Thyroid gland (tissue), 4 donors: ENCODE results near the gene EPS15. TPM values are rescaled to one million over a fixed set of nuclear protein-coding genes. Genes with fewer than 3 reads are reported as not detected.
A peak's percentile ranks its signal among the peaks of the same experiment; 100 is the strongest.
"Not testable (repeated sequence)": the region's sequence is repeated elsewhere in the genome, so short reads cannot be mapped to it uniquely, and the experiment has no call there.

Experiments used
- DNase-seq, 2 donors: peaks; one replicate each; pipeline ENCODE4 v3.0.0-alpha.2; 2019
- H3K27ac ChIP-seq, 3 donors: fragments of 200-600 bp; sonication (generic); 1 replicate in 2 of 3; 2 replicates in 1 of 3; pipeline ENCODE4 v1.5.1; 2016 to 2019; ENCODE audit warnings: mild to moderate bottlenecking in 1 of 3, moderate library complexity in 1 of 3
- H3K27me3 ChIP-seq: fragments of 200-600 bp; sonication (generic); one replicate; pipeline ENCODE4 v1.5.1; 2019
- H3K36me3 ChIP-seq, 2 donors: fragments of 200-600 bp; sonication (generic); one replicate each; pipeline ENCODE4 v1.5.1; 2016 to 2019
- H3K4me1 ChIP-seq, 2 donors: fragments of 200-600 bp; sonication (generic); one replicate each; pipeline ENCODE4 v1.5.1; 2017 to 2019
- H3K4me3 ChIP-seq, 3 donors: fragments of 200-600 bp; sonication (generic); replicated peaks in 1 of 3; 1 replicate in 2 of 3; 2 replicates in 1 of 3; pipeline ENCODE4 v1.5.1; 2016; ENCODE audit warnings: mild to moderate bottlenecking in 1 of 3
- H3K9me3 ChIP-seq: fragments of 200-600 bp; sonication (generic); one replicate; pipeline ENCODE4 v1.5.1; 2017
- POLR2A ChIP-seq, 2 donors: fragments of 450-650 bp; IDR thresholded peaks; one replicate each; pipeline ENCODE4 v1.6.1; 2017; ENCODE audit warnings: antibody characterized with exemption in 2 of 2, mild to moderate bottlenecking in 2 of 2, moderate library complexity in 1 of 2
- WGBS, 2 donors: methylation state at CpG; one replicate each; pipeline ENCODE4 v1.1.5; 2017; 5-methylcytosine and 5-hydroxymethylcytosine counted together
- intact Hi-C: fragments of 100-400 bp; cut with DNase I; formaldehyde crosslinking; loops from one replicate; pipeline ENCODE4 v1.15.1; 2023
- total RNA-seq, 4 donors: library from RNA; depleted of rRNA; stranded (reverse); fragments of >200 nt; gene quantifications; one replicate each; pipeline ENCODE4 v1.2.3, GENCODE V29; 2016
- TF ChIP-seq, protein P1 (sequence below), 6 experiments: fragments of 200-600 bp in 3 of 6; fragments of 450-650 bp in 3 of 6; sonication (generic) in 3 of 6; IDR thresholded peaks; one replicate each; pipeline ENCODE4 v1.5.1; 2016 to 2019; ENCODE audit warnings: antibody characterized with exemption in 6 of 6, mild to moderate bottlenecking in 2 of 6, inconsistent platforms in 1 of 6, moderate library complexity in 1 of 6

Gene EPS15
- total RNA-seq, 4 donors from 2014 or later = 88.0 to 128 (median 102) TPM

DNA sequence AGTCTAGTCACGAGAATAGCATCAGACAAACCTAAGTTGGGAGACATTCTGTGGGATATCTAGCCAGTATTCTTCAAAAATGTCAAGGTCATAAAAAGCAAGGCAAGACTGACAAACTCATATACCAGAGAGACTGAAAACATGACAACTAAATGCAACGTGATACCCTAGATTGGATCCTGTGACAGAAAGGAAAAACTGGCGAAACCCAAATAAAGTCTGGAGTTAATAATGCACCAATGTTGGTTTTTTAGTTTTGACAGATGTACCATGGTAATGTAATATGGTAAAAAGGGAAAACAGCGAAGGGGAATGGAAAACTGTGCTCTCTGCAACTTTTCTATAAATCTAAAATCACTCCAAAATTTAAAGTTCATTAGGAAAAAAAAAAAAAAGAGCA, 64.5 kb downstream of the EPS15 start:
- DNase-seq = no peak
- TF ChIP-seq, protein P1, sequence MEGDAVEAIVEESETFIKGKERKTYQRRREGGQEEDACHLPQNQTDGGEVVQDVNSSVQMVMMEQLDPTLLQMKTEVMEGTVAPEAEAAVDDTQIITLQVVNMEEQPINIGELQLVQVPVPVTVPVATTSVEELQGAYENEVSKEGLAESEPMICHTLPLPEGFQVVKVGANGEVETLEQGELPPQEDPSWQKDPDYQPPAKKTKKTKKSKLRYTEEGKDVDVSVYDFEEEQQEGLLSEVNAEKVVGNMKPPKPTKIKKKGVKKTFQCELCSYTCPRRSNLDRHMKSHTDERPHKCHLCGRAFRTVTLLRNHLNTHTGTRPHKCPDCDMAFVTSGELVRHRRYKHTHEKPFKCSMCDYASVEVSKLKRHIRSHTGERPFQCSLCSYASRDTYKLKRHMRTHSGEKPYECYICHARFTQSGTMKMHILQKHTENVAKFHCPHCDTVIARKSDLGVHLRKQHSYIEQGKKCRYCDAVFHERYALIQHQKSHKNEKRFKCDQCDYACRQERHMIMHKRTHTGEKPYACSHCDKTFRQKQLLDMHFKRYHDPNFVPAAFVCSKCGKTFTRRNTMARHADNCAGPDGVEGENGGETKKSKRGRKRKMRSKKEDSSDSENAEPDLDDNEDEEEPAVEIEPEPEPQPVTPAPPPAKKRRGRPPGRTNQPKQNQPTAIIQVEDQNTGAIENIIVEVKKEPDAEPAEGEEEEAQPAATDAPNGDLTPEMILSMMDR (IDR thresholded peaks at IDR 0.05) = no peak
- TF ChIP-seq POLR2A (IDR thresholded peaks at IDR 0.05) = no peak
- 95% methylated on average over 4 of the region's 4 CpGs for WGBS, 2 donors
- no peaks in the 10 kb centered on the region for H3K27me3 ChIP-seq
- no peak overlapping the region for H3K4me3 ChIP-seq
- peaks cover 4 to 12% of the 10 kb centered on the region in 2 donors for H3K36me3 ChIP-seq
- intact Hi-C loops = no loop called here
- H3K4me1 ChIP-seq = no peaks in the 10 kb centered on the region
- no peak overlapping the region for H3K27ac ChIP-seq
- no peaks in the 10 kb centered on the region for H3K9me3 ChIP-seq

- no peak for DNase-seq
- H3K27ac ChIP-seq = no peak overlapping the region
- intact Hi-C loops = no loop called here
- no peaks in the 10 kb centered on the region for H3K9me3 ChIP-seq
- H3K36me3 ChIP-seq = peaks cover 0 to 5% of the 10 kb centered on the region in 2 donors
- no peak overlapping the region for H3K4me3 ChIP-seq
- TF ChIP-seq, protein P1 (IDR thresholded peaks at IDR 0.05) = no peak
- no peak for TF ChIP-seq POLR2A (IDR thresholded peaks at IDR 0.05)
- H3K27me3 ChIP-seq = no peaks in the 10 kb centered on the region
- no peaks in the 10 kb centered on the region for H3K4me1 ChIP-seq
- 45 to 54% methylated on average over 2 of the region's 2 CpGs for WGBS, 2 donors
These were observed 66.1 kb downstream of the EPS15 start for GRCh38 chr1:51453010-51453409.

- H3K36me3 ChIP-seq, H3K9me3 ChIP-seq, H3K27me3 ChIP-seq, H3K4me3 ChIP-seq, H3K27ac ChIP-seq, intact Hi-C loops, DNase-seq: not testable (repeated sequence)
- H3K4me1 ChIP-seq = peaks cover 13 to 14% of the 10 kb centered on the region in 2 donors
- 94 to 96% methylated on average over 1 of the region's 1 CpG for WGBS, 2 donors
These were observed 70.1 kb downstream of the EPS15 start for GRCh38 chr1:51448844-51449454.

DNA sequence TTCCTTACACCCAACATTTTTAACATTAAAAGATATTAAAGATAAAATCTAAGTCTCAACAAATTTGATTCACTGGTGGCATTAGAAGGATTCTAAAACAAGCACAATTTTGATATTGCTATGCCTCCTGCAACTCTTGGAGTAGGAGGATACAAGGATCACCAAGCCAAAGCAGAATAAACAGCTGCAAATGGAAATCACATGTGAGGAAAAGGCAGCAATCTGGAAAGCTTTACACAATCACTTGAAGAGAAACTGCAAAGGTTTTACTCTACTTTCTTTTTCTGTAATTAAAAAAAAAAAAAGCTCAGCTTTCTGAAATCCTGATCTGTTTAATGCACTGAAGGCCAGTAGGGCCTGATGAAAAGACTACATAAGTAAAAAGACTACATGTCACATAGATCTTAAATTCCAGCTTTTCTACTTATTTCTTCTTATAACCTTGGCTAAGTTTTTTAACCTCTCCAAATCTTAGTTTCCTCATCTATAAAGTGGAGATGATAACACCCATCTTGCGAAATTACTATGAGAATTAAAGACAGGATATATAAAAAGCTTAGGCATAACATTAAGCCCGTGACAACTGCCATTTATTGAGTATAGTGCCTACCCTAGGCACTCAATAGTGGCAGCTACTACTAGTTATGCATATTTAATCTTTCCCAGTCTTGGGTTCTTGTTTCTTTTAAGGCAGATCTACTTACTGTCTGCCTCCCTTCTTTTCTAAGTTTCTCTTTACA, 73.5 kb downstream of the EPS15 start:
- Histone ChIP-seq H3K27me3 (no peaks in the 10 kb centered on the region), H3K27ac (peak overlapping the region; percentile 34 to 58 (median 57)), H3K4me1 (peaks cover 15 to 19% of the 10 kb centered on the region in 2 donors), H3K4me3 (no peak overlapping the region), H3K9me3 (no peaks in the 10 kb centered on the region), H3K36me3 (no peaks in the 10 kb centered on the region)
- whole genome bisulfite sequencing, 2 donors = 91 to 92% methylated on average over 2 of the region's 2 CpGs
- intact Hi-C loops = no loop called here
- DNase-seq = no peak
- TF ChIP-seq, protein P1 (IDR thresholded peaks at IDR 0.05) = no peak
- no peak for TF ChIP-seq POLR2A (IDR thresholded peaks at IDR 0.05)

GRCh38 chr1:51444534-51445192, 74.4 kb downstream of the EPS15 start:
- WGBS, 2 donors = 55 to 57% methylated on average over 3 of the region's 3 CpGs
- Histone ChIP-seq H3K27me3 (no peaks in the 10 kb centered on the region), H3K4me3 (no peak overlapping the region), H3K4me1 (peaks cover 15 to 19% of the 10 kb centered on the region in 2 donors), H3K27ac (peak overlapping the region; percentile 34 to 58 (median 57)), H3K36me3 (peaks cover 0 to 1% of the 10 kb centered on the region in 2 donors), H3K9me3 (no peaks in the 10 kb centered on the region)
- intact Hi-C loops = no loop called here
- DNase-seq = no peak
- no peak for TF ChIP-seq POLR2A (IDR thresholded peaks at IDR 0.05)
- TF ChIP-seq, protein P1 (IDR thresholded peaks at IDR 0.05) = no peak
